GM13977 (cell line): ENCODE results near the gene ALKBH2.

Experiments used
- DNase-seq: peaks from one replicate; pipeline ENCODE4 v3.0.0; 2012; ENCODE audit warnings: low spot score
- CTCF ChIP-seq: IDR thresholded peaks from 2 replicates; pipeline ENCODE4 v1.5.1; 2012; ENCODE audit warnings: mild to moderate bottlenecking, control low read depth; ENCODE audit not compliant: insufficient read depth; ENCODE audit errors: extremely low read depth, missing control alignments
- in situ Hi-C: fragments of 300-500 bp; cut with MboI; formaldehyde crosslinking; loops from one replicate; pipeline ENCODE4 v1.12.0; 2022; ENCODE audit warnings: low sequenced_read_pairs, low pct_unique_long_range_greater_than_20kb, mixed read lengths, inconsistent platforms; ENCODE audit not compliant: unreplicated experiment

Gene ALKBH2

GRCh38 chr12:109105176-109105575 lies 11.9 kb upstream of the ALKBH2 start:
- no peak for TF ChIP-seq CTCF
- in situ Hi-C loops: loop anchor here (25.0 kb wide), 1 partner anchor 282 kb away; no protein-coding TSS in a partner anchor
- DNase-seq: no peak

GRCh38 chr12:109102491-109102890 lies 9.2 kb upstream of the ALKBH2 start:
- in situ Hi-C loops: loop anchor here (25.0 kb wide), 1 partner anchor 285 kb away; no protein-coding TSS in a partner anchor

GRCh38 chr12:109100741-109101140 lies 7.5 kb upstream of the ALKBH2 start:
- in situ Hi-C loops: loop anchor here (25.0 kb wide), 1 partner anchor 287 kb away; no protein-coding TSS in a partner anchor
- TF ChIP-seq CTCF: no peak

More at GRCh38 chr12:109102491-109102890, 9.2 kb upstream of the ALKBH2 start:
- no peak for DNase-seq
- TF ChIP-seq CTCF: no peak

GRCh38 chr12:109099431-109100020 lies 6.3 kb upstream of the ALKBH2 start:
- no peak for DNase-seq
- in situ Hi-C loops: loop anchor here (25.0 kb wide), 3 partner anchors 237 to 437 kb away; partner anchors contain the start of gene SSH1

More at GRCh38 chr12:109100741-109101140, 7.5 kb upstream of the ALKBH2 start:
- DNase-seq: no peak

GRCh38 chr12:109098651-109099050 lies 5.4 kb upstream of the ALKBH2 start:
- TF ChIP-seq CTCF: no peak
- in situ Hi-C loops: loop anchor here (25.0 kb wide), 2 partner anchors 236 to 436 kb away; partner anchors contain the start of gene SSH1
- DNase-seq: no peak

More at GRCh38 chr12:109099431-109100020, 6.3 kb upstream of the ALKBH2 start:
- TF ChIP-seq CTCF: no peak

- TF ChIP-seq CTCF: no peak
- DNase-seq: no peak
- in situ Hi-C loops: loop anchor here (25.0 kb wide), 2 partner anchors 236 to 436 kb away; partner anchors contain the start of gene SSH1
Observed at GRCh38 chr12:109098183-109098604, 4.9 kb upstream of the ALKBH2 start.
